GM18868 (cell line): ENCODE data around the gene SLC25A10.

Source experiments
- ATAC-seq: cut with Tn5 transposase; IDR thresholded peaks from one replicate; pipeline ENCODE4 v1.9.1; 2021; ENCODE audit warnings: mild to moderate bottlenecking, moderate library complexity; ENCODE audit not compliant: unreplicated experiment

SLC25A10 gene

DNA sequence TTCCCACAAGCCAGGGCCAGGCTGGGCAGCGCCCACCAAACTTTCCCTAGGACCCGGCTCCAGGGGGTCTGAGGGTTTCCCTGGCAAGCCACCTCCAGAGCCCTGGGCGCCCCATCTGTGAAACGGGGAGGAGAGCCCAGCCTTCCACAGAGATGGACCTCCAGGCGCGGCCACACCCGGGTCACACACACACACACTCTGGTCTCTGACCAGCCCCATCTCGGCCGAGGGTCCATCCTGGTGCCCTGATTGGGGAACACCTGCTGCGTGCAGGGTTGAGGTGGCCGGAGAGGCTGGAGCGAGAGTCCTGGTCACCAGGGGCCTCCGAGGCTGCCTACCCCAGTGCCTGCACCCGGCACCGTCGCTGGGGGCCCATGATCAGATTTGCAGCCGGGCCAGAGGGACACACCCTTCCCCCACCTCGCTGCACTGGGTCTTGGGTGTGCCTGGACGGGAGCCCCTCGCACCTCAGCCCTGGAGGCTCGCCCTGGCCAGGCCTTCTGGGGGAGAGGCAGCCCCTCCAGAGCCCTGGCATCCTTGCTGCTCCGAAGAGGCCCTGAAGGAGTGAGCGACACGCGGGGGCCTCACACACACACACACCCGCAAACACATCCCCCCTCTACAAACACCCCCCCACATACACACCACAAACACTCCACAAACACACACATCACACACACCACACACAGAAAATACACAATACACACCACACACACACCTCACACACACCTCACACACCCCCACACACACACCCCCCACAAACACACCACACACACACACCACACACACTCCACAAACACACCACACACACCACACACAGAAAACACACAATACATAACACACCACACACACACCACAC is 29.7 kb downstream of the SLC25A10 start:
- no peak for ATAC-seq
